GM19239 (cell line): Measurements from ENCODE around the gene GIGYF1.
"Not testable (repeated sequence)": the region's sequence is repeated elsewhere in the genome, so short reads cannot be mapped to it uniquely, and the experiment has no call there.

Experiments used
- DNase-seq: peaks from one replicate; pipeline ENCODE4 v3.0.0; 2011; ENCODE audit warnings: low spot score; ENCODE audit not compliant: insufficient read length
- FAIRE-seq: peaks from 2 replicates; lab custom pipeline; 2011; peaks lifted over from hg19 to GRCh38; lab: Jason Lieb, UNC

GIGYF1 gene

GRCh38 chr7:100675581-100676350, 18.3 kb downstream of the GIGYF1 start:
- peak; percentile 86 for DNase-seq
- FAIRE-seq = peak; percentile 18

- no peak for FAIRE-seq
These were observed 19.0 kb downstream of the GIGYF1 start for GRCh38 chr7:100675105-100675451.

GRCh38 chr7:100674411-100675104, 19.5 kb downstream of the GIGYF1 start:
- DNase-seq = no peak
- FAIRE-seq = no peak

More at GRCh38 chr7:100675105-100675451, 19.0 kb downstream of the GIGYF1 start:
- DNase-seq = no peak

GRCh38 chr7:100673942-100674410, 20.1 kb downstream of the GIGYF1 start:
- no peak for DNase-seq
- no peak for FAIRE-seq

- DNase-seq = peak; percentile 91
- FAIRE-seq = peak; percentile 98
These were observed 20.6 kb downstream of the GIGYF1 start, which contains the start of gene GNB2 for GRCh38 chr7:100673302-100673941. TSS of gene GNB2 (plus strand) at chr7:100673740. CDS start at chr7:100676266, 2,526 bp downstream.

- DNase-seq = no peak
- FAIRE-seq = no peak
These were observed 22.4 kb downstream of the GIGYF1 start for GRCh38 chr7:100671353-100672327.

GRCh38 chr7:100670074-100670473, 24.0 kb downstream of the GIGYF1 start:
- DNase-seq (no peak), FAIRE-seq (no peak)

- DNase-seq, FAIRE-seq: not testable (repeated sequence)
These were observed 24.9 kb downstream of the GIGYF1 start for GRCh38 chr7:100669106-100669505.

GRCh38 chr7:100668069-100668449, 26.0 kb downstream of the GIGYF1 start:
- DNase-seq (no peak), FAIRE-seq (no peak)

- FAIRE-seq = no peak
These were observed 26.6 kb downstream of the GIGYF1 start for GRCh38 chr7:100667331-100668068.

GRCh38 chr7:100665168-100665726, 28.8 kb downstream of the GIGYF1 start:
- DNase-seq (no peak), FAIRE-seq (no peak)

More at GRCh38 chr7:100667331-100668068, 26.6 kb downstream of the GIGYF1 start:
- no peak for DNase-seq

- FAIRE-seq = not testable (repeated sequence)
These were observed 31.8 kb downstream of the GIGYF1 start for GRCh38 chr7:100662194-100662776.

GRCh38 chr7:100655908-100656674, 38.0 kb downstream of the GIGYF1 start, which contains the start of gene ACTL6B:
TSS of gene ACTL6B (minus strand) at chr7:100656448. CDS start at chr7:100656354, 94 bp downstream.
- no peak for FAIRE-seq
- no peak for DNase-seq

More at GRCh38 chr7:100662194-100662776, 31.8 kb downstream of the GIGYF1 start:
- not testable (repeated sequence) for DNase-seq

GRCh38 chr7:100654908-100655831, 38.9 kb downstream of the GIGYF1 start:
- FAIRE-seq (no peak), DNase-seq (no peak)

- no peak for DNase-seq
- FAIRE-seq = no peak
These were observed 44.1 kb downstream of the GIGYF1 start for GRCh38 chr7:100649826-100650565.

GRCh38 chr7:100642534-100642907, 51.5 kb downstream of the GIGYF1 start:
- DNase-seq (peak; percentile 77), FAIRE-seq (no peak)
